ENCODE measurements around the gene SLC44A1.
A peak's percentile ranks its signal among the peaks of the same experiment; 100 is the strongest.

SLC44A1 gene

GRCh38 chr9:105232207-105232606, 12.2 kb upstream of the SLC44A1 start:
- H3K4me1 ChIP-seq, result peaks cover 4% of the 10 kb centered on the region
- H3K9ac ChIP-seq, result no peak overlapping the region
- H2AFZ ChIP-seq, result no peak overlapping the region
- no peak overlapping the region for H3K4me3 ChIP-seq (ENCODE audit: low read depth, low read length)
- no peak overlapping the region for H3K27ac ChIP-seq
- TF ChIP-seq CTCF (IDR thresholded peaks at IDR 0.05), result no peak
- no peak overlapping the region for H3K4me2 ChIP-seq (ENCODE audit: low read length)
- no peaks in the 10 kb centered on the region for H3K36me3 ChIP-seq (ENCODE audit: control insufficient read depth, insufficient read depth, low read length)
- H3K9me3 ChIP-seq (ENCODE audit: control insufficient read depth, low read length), result no peaks in the 10 kb centered on the region
- H3K27me3 ChIP-seq (ENCODE audit: control insufficient read depth, insufficient read depth, low read length), result no peaks in the 10 kb centered on the region
- H3K79me2 ChIP-seq, result no peaks in the 10 kb centered on the region

GRCh38 chr9:105233873-105234272, 10.6 kb upstream of the SLC44A1 start:
- Histone ChIP-seq H3K36me3 (ENCODE audit: control insufficient read depth, insufficient read depth, low read length) (no peaks in the 10 kb centered on the region), H3K9ac (no peak overlapping the region), H3K27ac (peak overlapping the region; percentile 80), H2AFZ (no peak overlapping the region), H3K79me2 (no peaks in the 10 kb centered on the region), H3K4me3 (ENCODE audit: low read depth, low read length) (no peak overlapping the region), H3K4me1 (peaks cover 7% of the 10 kb centered on the region), H3K9me3 (ENCODE audit: control insufficient read depth, low read length) (no peaks in the 10 kb centered on the region), H3K4me2 (ENCODE audit: low read length) (peak overlapping the region; percentile 27), H3K27me3 (ENCODE audit: control insufficient read depth, insufficient read depth, low read length) (no peaks in the 10 kb centered on the region)
- TF ChIP-seq CTCF (IDR thresholded peaks at IDR 0.05), result no peak

- H3K36me3 ChIP-seq (ENCODE audit: control insufficient read depth, insufficient read depth, low read length), result no peaks in the 10 kb centered on the region
- TF ChIP-seq CTCF (IDR thresholded peaks at IDR 0.05), result no peak
- H3K79me2 ChIP-seq, result no peaks in the 10 kb centered on the region
These were observed 8.2 kb upstream of the SLC44A1 start for GRCh38 chr9:105236261-105236660.

GRCh38 chr9:105237246-105237645, 7.2 kb upstream of the SLC44A1 start:
- H2AFZ ChIP-seq, result no peak overlapping the region
- no peaks in the 10 kb centered on the region for H3K79me2 ChIP-seq
- H3K9me3 ChIP-seq (ENCODE audit: control insufficient read depth, low read length), result no peaks in the 10 kb centered on the region
- H3K4me2 ChIP-seq (ENCODE audit: low read length), result no peak overlapping the region
- no peak overlapping the region for H3K4me3 ChIP-seq (ENCODE audit: low read depth, low read length)
- no peak for TF ChIP-seq CTCF (IDR thresholded peaks at IDR 0.05)
- no peak overlapping the region for H3K9ac ChIP-seq
- peaks cover 20% of the 10 kb centered on the region for H3K4me1 ChIP-seq
- no peaks in the 10 kb centered on the region for H3K36me3 ChIP-seq (ENCODE audit: control insufficient read depth, insufficient read depth, low read length)
- H3K27ac ChIP-seq, result no peak overlapping the region
- H3K27me3 ChIP-seq (ENCODE audit: control insufficient read depth, insufficient read depth, low read length), result no peaks in the 10 kb centered on the region

More at GRCh38 chr9:105236261-105236660, 8.2 kb upstream of the SLC44A1 start:
- Histone ChIP-seq H3K27ac (no peak overlapping the region), H3K4me1 (peaks cover 13% of the 10 kb centered on the region), H3K27me3 (ENCODE audit: control insufficient read depth, insufficient read depth, low read length) (no peaks in the 10 kb centered on the region), H3K9me3 (ENCODE audit: control insufficient read depth, low read length) (no peaks in the 10 kb centered on the region), H2AFZ (no peak overlapping the region), H3K9ac (no peak overlapping the region), H3K4me2 (ENCODE audit: low read length) (no peak overlapping the region), H3K4me3 (ENCODE audit: low read depth, low read length) (no peak overlapping the region)

- TF ChIP-seq CTCF (IDR thresholded peaks at IDR 0.05), result no peak
- H3K9me3 ChIP-seq (ENCODE audit: control insufficient read depth, low read length), result no peaks in the 10 kb centered on the region
- H3K4me2 ChIP-seq (ENCODE audit: low read length), result peak overlapping the region; percentile 28
- no peak overlapping the region for H3K4me3 ChIP-seq (ENCODE audit: low read depth, low read length)
- H3K27ac ChIP-seq, result no peak overlapping the region
- H3K9ac ChIP-seq, result no peak overlapping the region
- peaks cover 18% of the 10 kb centered on the region for H3K4me1 ChIP-seq
- no peaks in the 10 kb centered on the region for H3K27me3 ChIP-seq (ENCODE audit: control insufficient read depth, insufficient read depth, low read length)
- no peak overlapping the region for H2AFZ ChIP-seq
- H3K36me3 ChIP-seq (ENCODE audit: control insufficient read depth, insufficient read depth, low read length), result no peaks in the 10 kb centered on the region
- H3K79me2 ChIP-seq, result no peaks in the 10 kb centered on the region
These were observed 6.1 kb upstream of the SLC44A1 start for GRCh38 chr9:105238302-105238701.

All from parathyroid adenoma (tissue), 2 donors.